22Rv1 (cell line): ENCODE results near the gene ACAN.

ENCODE experiments used
- H3K27ac ChIP-seq: fragments of 450-650 bp; 2 replicates; pipeline ENCODE4 v1.5.1; 2017
- CTCF ChIP-seq: fragments of 450-650 bp; IDR thresholded peaks from 2 replicates; pipeline ENCODE4 v1.5.1; 2017; ENCODE audit warnings: mild to moderate bottlenecking
- ZFX ChIP-seq: fragments of 450-650 bp; IDR thresholded peaks from 2 replicates; pipeline ENCODE4 v1.6.1; 2017; ENCODE audit warnings: antibody characterized with exemption, borderline replicate concordance

The ACAN gene

DNA sequence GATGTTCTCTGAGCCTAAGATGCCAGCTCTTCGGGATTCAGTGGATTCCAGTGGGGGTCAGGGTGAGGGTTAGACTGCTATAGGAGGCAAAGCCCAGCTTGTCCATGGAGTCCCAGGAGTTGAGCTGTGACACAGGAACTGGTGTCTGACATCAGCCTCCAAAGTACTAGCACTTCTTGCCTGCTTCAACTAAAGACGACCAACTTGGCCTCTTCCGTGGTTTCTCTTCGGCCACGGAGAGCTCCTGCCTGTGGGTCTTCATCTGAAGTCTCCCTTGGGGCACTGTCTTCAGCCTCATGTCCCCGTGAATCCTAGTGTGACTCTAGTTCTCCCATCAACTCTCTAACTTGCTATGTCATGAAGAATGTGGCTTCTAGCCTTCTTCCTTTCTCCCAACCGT, 12.8 kb upstream of the ACAN start:
- no peak overlapping the region for H3K27ac ChIP-seq
- no peak for TF ChIP-seq CTCF
- TF ChIP-seq ZFX = no peak

GRCh38 chr15:88791637-88792036, 11.6 kb upstream of the ACAN start:
- H3K27ac ChIP-seq = no peak overlapping the region
- TF ChIP-seq ZFX = no peak
- no peak for TF ChIP-seq CTCF

- TF ChIP-seq CTCF (no peak), ZFX (no peak)
- no peak overlapping the region for H3K27ac ChIP-seq
Measured at GRCh38 chr15:88792342-88793282, 10.6 kb upstream of the ACAN start.

- TF ChIP-seq CTCF (no peak), ZFX (no peak)
- no peak overlapping the region for H3K27ac ChIP-seq
Measured at GRCh38 chr15:88794001-88794400, 9.2 kb upstream of the ACAN start.

DNA sequence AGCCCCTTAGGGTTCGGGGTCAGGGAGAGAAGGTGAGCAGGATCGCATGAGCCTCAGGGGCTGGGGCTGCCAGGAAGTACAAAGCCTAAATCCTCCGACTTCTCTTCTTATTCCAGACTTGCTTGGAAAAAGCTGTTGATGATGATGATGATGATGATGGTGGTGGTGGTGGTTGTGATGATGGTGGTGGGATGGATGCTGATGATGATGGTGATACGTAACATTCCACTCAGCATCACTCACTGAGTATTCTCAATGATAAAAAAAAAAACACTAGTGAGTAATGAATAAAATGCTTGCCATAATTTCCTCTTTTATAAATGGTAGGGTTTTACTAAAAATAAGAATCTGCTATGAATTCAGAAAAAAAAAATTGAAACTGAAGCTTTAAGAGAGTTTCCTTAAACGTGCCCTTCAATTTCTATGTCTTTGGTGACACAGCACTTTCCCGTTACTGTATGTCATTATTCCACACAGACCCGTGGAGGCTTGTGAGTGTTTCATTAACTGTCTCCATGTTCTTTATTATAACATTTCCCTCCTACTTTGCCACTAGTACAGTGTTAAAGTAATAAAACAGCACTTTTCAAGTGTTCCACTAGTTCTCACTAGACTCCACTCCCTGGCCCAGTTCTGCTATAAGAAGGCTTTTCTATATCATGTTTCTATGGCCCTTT, 5.4 kb upstream of the ACAN start:
- TF ChIP-seq CTCF (no peak), ZFX (no peak)
- H3K27ac ChIP-seq = no peak overlapping the region

GRCh38 chr15:88799341-88799740, 3.9 kb upstream of the ACAN start:
- TF ChIP-seq CTCF = no peak
- TF ChIP-seq ZFX = no peak
- H3K27ac ChIP-seq = no peak overlapping the region

DNA sequence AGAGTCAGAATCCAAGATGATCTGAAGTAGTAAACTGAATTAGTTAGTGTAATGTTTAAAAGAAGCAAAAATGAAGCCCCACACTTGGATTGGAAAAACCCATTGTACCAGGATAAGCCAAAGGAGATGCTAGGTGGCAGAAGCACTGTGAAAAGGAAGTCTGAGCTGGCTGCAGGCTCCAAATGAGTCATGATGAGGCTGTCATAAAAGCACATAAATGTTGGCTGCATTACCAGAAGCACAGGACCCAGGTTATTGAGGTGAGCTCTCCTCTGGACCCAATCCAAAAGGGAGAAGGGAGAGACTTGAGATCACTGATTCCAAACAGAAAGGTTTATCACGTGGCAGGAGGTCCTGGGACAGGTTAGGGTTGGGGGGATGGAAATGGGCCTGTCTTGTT, 3.2 kb upstream of the ACAN start:
- no peak overlapping the region for H3K27ac ChIP-seq
- TF ChIP-seq CTCF = no peak
- no peak for TF ChIP-seq ZFX
